Astrocyte (in vitro differentiated cells and primary cell): ENCODE results near the gene HAPLN3. TPM values are rescaled to one million over a fixed set of nuclear protein-coding genes. Genes with fewer than 3 reads are reported as not detected.

Experiments
- DNase-seq: peaks from one replicate; pipeline ENCODE4 v3.0.0-alpha.2; 2010; ENCODE audit warnings: low read depth
- FAIRE-seq: peaks from 2 replicates; lab custom pipeline; 2011; peaks lifted over from hg19 to GRCh38; lab: Jason Lieb, UNC
- H2AFZ ChIP-seq: 2 replicates; pipeline ENCODE4 v1.6.0; 2012; ENCODE audit warnings: low read depth, low read length, inconsistent platforms
- H3K27ac ChIP-seq: 2 replicates; pipeline ENCODE4 v1.5.1; 2011; ENCODE audit warnings: low read depth, low read length, inconsistent platforms
- H3K27me3 ChIP-seq: 2 replicates; pipeline ENCODE4 v1.6.0; 2011; ENCODE audit warnings: low read length, inconsistent platforms; ENCODE audit not compliant: insufficient read depth
- H3K36me3 ChIP-seq: 2 replicates; pipeline ENCODE4 v1.5.1; 2011; ENCODE audit warnings: low read length, inconsistent platforms; ENCODE audit not compliant: insufficient read depth
- H3K4me1 ChIP-seq: 2 replicates; pipeline ENCODE4 v1.5.1; 2011; ENCODE audit warnings: low read length, inconsistent platforms; ENCODE audit not compliant: insufficient read depth
- H3K4me2 ChIP-seq: 2 replicates; pipeline ENCODE4 v1.6.0; 2012; ENCODE audit warnings: low read length, inconsistent platforms
- H3K4me3 ChIP-seq: 2 replicates; pipeline ENCODE4 v1.5.1; 2011; ENCODE audit warnings: low read depth, mild to moderate bottlenecking, low read length, inconsistent platforms; ENCODE audit not compliant: insufficient read depth
- H3K79me2 ChIP-seq: 2 replicates; pipeline ENCODE4 v1.6.0; 2012; ENCODE audit warnings: mild to moderate bottlenecking, low read length, inconsistent platforms; ENCODE audit not compliant: insufficient read depth
- H3K9ac ChIP-seq: 2 replicates; pipeline ENCODE4 v1.6.0; 2012; ENCODE audit warnings: mild to moderate bottlenecking, low read length, inconsistent platforms
- H3K9me3 ChIP-seq: 2 replicates; pipeline ENCODE4 v1.5.1; 2012; ENCODE audit warnings: low read depth, mild to moderate bottlenecking, low read length, inconsistent platforms; ENCODE audit not compliant: insufficient read depth
- H4K20me1 ChIP-seq: 2 replicates; pipeline ENCODE4 v1.6.0; 2012; ENCODE audit warnings: low read length, inconsistent platforms; ENCODE audit not compliant: insufficient read depth
- H3K27ac Mint-ChIP-seq: one replicate; pipeline ENCODE4 v1.8.0; 2021; ENCODE audit warnings: mild to moderate bottlenecking, mixed read lengths; ENCODE audit not compliant: unreplicated experiment
- H3K27me3 Mint-ChIP-seq: one replicate; pipeline ENCODE4 v1.8.0; 2021; ENCODE audit warnings: low read depth, mixed read lengths; ENCODE audit not compliant: unreplicated experiment
- H3K36me3 Mint-ChIP-seq: one replicate; pipeline ENCODE4 v1.8.0; 2021; ENCODE audit warnings: low read depth, mixed read lengths; ENCODE audit not compliant: unreplicated experiment
- H3K4me1 Mint-ChIP-seq: one replicate; pipeline ENCODE4 v1.8.0; 2021; ENCODE audit warnings: low read depth, mixed read lengths; ENCODE audit not compliant: unreplicated experiment
- H3K4me3 Mint-ChIP-seq: one replicate; pipeline ENCODE4 v1.8.0; 2021; ENCODE audit warnings: mild to moderate bottlenecking, moderate library complexity, mixed read lengths; ENCODE audit not compliant: unreplicated experiment
- H3K9me3 Mint-ChIP-seq: one replicate; pipeline ENCODE4 v1.8.0; 2021; ENCODE audit warnings: mild to moderate bottlenecking, mixed read lengths; ENCODE audit not compliant: unreplicated experiment
- EZH2 ChIP-seq: IDR thresholded peaks from 2 replicates; pipeline ENCODE4 v1.6.1; 2012; ENCODE audit warnings: mild to moderate bottlenecking, low read length, inconsistent platforms; ENCODE audit not compliant: insufficient read depth
- total RNA-seq: library from RNA; stranded (reverse); gene quantifications from 2 replicates; pipeline ENCODE4 v1.2.1, GENCODE V29; 2021
- TF ChIP-seq, protein P1 (sequence below): IDR thresholded peaks from 2 replicates; pipeline ENCODE4 v1.5.1; 2011; ENCODE audit warnings: low read depth, mild to moderate bottlenecking, inconsistent platforms, low read length, moderate library complexity; ENCODE audit not compliant: insufficient read depth

Gene HAPLN3
- total RNA-seq, 1 donor from 2014 or later, result 8.2 TPM

DNA sequence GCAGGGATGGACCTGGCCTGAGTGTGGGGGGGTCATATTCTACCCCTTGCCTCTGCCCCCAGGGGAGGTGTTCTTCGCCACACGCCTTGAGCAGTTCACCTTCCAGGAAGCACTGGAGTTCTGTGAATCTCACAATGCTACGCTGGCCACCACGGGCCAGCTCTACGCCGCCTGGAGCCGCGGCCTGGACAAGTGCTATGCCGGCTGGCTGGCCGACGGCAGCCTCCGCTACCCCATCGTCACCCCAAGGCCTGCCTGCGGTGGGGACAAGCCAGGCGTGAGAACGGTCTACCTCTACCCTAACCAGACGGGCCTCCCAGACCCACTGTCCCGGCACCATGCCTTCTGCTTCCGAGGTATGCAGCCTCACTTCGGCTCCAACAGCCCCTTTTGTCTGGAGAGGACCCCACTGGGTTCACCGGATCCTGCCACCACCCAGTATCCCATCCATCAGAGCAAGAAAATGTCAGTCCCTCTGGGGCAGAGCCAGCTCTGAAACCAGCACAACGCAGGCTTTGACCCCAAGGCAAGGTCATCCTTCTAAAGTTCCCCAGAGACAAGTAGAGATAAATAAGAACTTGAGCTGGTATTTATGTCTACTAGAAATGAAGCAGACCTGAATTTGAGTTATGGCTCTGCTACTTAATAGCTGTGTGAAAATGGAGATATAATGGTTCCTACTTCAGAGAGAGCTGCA is 45.8 kb downstream of the HAPLN3 start:
- Mint-ChIP-seq H3K27ac (no peak overlapping the region), H3K36me3 (no peaks in the 10 kb centered on the region), H3K27me3 (peaks cover 13% of the 10 kb centered on the region), H3K4me1 (peaks cover 5% of the 10 kb centered on the region), H3K9me3 (peaks cover under 1% of the 10 kb centered on the region), H3K4me3 (no peak overlapping the region)
- Histone ChIP-seq H3K27me3 (peaks cover 4% of the 10 kb centered on the region), H2AFZ (no peak overlapping the region), H3K4me3 (no peak overlapping the region), H3K79me2 (no peaks in the 10 kb centered on the region), H3K27ac (no peak overlapping the region), H3K4me2 (no peak overlapping the region), H3K9ac (no peak overlapping the region), H3K9me3 (no peaks in the 10 kb centered on the region), H3K36me3 (no peaks in the 10 kb centered on the region), H4K20me1 (no peaks in the 10 kb centered on the region), H3K4me1 (no peaks in the 10 kb centered on the region)
- TF ChIP-seq EZH2, result no peak
- TF ChIP-seq, protein P1, sequence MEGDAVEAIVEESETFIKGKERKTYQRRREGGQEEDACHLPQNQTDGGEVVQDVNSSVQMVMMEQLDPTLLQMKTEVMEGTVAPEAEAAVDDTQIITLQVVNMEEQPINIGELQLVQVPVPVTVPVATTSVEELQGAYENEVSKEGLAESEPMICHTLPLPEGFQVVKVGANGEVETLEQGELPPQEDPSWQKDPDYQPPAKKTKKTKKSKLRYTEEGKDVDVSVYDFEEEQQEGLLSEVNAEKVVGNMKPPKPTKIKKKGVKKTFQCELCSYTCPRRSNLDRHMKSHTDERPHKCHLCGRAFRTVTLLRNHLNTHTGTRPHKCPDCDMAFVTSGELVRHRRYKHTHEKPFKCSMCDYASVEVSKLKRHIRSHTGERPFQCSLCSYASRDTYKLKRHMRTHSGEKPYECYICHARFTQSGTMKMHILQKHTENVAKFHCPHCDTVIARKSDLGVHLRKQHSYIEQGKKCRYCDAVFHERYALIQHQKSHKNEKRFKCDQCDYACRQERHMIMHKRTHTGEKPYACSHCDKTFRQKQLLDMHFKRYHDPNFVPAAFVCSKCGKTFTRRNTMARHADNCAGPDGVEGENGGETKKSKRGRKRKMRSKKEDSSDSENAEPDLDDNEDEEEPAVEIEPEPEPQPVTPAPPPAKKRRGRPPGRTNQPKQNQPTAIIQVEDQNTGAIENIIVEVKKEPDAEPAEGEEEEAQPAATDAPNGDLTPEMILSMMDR, result no peak
- no peak for FAIRE-seq
- DNase-seq, result no peak

GRCh38 chr15:88848203-88848602 is 47.1 kb downstream of the HAPLN3 start:
- Histone ChIP-seq H3K4me2 (no peak overlapping the region), H2AFZ (no peak overlapping the region), H3K4me1 (no peaks in the 10 kb centered on the region), H3K36me3 (no peaks in the 10 kb centered on the region), H3K4me3 (no peak overlapping the region), H4K20me1 (no peaks in the 10 kb centered on the region), H3K9me3 (no peaks in the 10 kb centered on the region), H3K27me3 (peaks cover 4% of the 10 kb centered on the region), H3K79me2 (no peaks in the 10 kb centered on the region), H3K9ac (no peak overlapping the region), H3K27ac (no peak overlapping the region)
- no peak for FAIRE-seq
- Mint-ChIP-seq H3K27ac (no peak overlapping the region), H3K4me1 (no peaks in the 10 kb centered on the region), H3K4me3 (no peak overlapping the region), H3K36me3 (no peaks in the 10 kb centered on the region), H3K9me3 (no peaks in the 10 kb centered on the region), H3K27me3 (peaks cover 13% of the 10 kb centered on the region)
- TF ChIP-seq EZH2, result no peak
- TF ChIP-seq, protein P1, result no peak
- no peak for DNase-seq

- Histone ChIP-seq H3K9ac (no peak overlapping the region), H4K20me1 (no peaks in the 10 kb centered on the region), H3K9me3 (no peaks in the 10 kb centered on the region), H3K4me3 (no peak overlapping the region), H3K27me3 (no peaks in the 10 kb centered on the region), H3K4me2 (no peak overlapping the region), H3K4me1 (no peaks in the 10 kb centered on the region), H3K36me3 (no peaks in the 10 kb centered on the region), H3K79me2 (no peaks in the 10 kb centered on the region), H2AFZ (no peak overlapping the region), H3K27ac (no peak overlapping the region)
- no peak overlapping the region for H3K27ac Mint-ChIP-seq
- DNase-seq (no peak), FAIRE-seq (no peak)
- no peaks in the 10 kb centered on the region for H3K9me3 Mint-ChIP-seq
- no peak overlapping the region for H3K4me3 Mint-ChIP-seq
- TF ChIP-seq, protein P1, result no peak
- TF ChIP-seq EZH2, result no peak
- H3K27me3 Mint-ChIP-seq, result peaks cover 14% of the 10 kb centered on the region
- H3K4me1 Mint-ChIP-seq, result no peaks in the 10 kb centered on the region
- no peaks in the 10 kb centered on the region for H3K36me3 Mint-ChIP-seq
Observed at GRCh38 chr15:88847144-88847543, 48.2 kb downstream of the HAPLN3 start.
